BE2C (cell line): ENCODE data around the gene NPAS3.

Source experiments
- DNase-seq: peaks from one replicate; pipeline ENCODE4 v3.0.0-alpha.2; 2020
- H3K27me3 ChIP-seq: fragments of 250-450 bp; sonication (Bioruptor Pico); 2 replicates; pipeline ENCODE4 v1.5.1; 2020; ENCODE audit warnings: mild to moderate bottlenecking
- H3K36me3 ChIP-seq: fragments of 250-450 bp; sonication (Bioruptor Pico); 2 replicates; pipeline ENCODE4 v1.5.1; 2020; ENCODE audit warnings: mild to moderate bottlenecking
- H3K4me1 ChIP-seq: fragments of 250-450 bp; sonication (Bioruptor Pico); 2 replicates; pipeline ENCODE4 v1.5.1; 2020
- H3K4me3 ChIP-seq: 2 replicates; pipeline ENCODE4 v1.5.1; 2011; ENCODE audit warnings: low read depth, low read length
- H3K9me3 ChIP-seq: fragments of 250-450 bp; sonication (Bioruptor Pico); 2 replicates; pipeline ENCODE4 v1.5.1; 2020
- CTCF ChIP-seq: IDR thresholded peaks from 2 replicates; pipeline ENCODE4 v1.5.1; 2012; ENCODE audit warnings: mild to moderate bottlenecking, low read depth, low read length

The NPAS3 gene

GRCh38 chr14:33586806-33587205 lies 648.1 kb downstream of the NPAS3 start:
- no peaks in the 10 kb centered on the region for H3K36me3 ChIP-seq
- DNase-seq = no peak
- H3K4me3 ChIP-seq = no peak overlapping the region
- H3K27me3 ChIP-seq = no peaks in the 10 kb centered on the region
- no peaks in the 10 kb centered on the region; the same call in 1 of the 2 replicates for H3K4me1 ChIP-seq
- TF ChIP-seq CTCF = no peak
- no peaks in the 10 kb centered on the region for H3K9me3 ChIP-seq

- Histone ChIP-seq H3K4me1 (no peaks in the 10 kb centered on the region; the same call in 1 of the 2 replicates), H3K9me3 (no peaks in the 10 kb centered on the region), H3K27me3 (no peaks in the 10 kb centered on the region), H3K4me3 (no peak overlapping the region), H3K36me3 (no peaks in the 10 kb centered on the region)
- DNase-seq = no peak
- no peak for TF ChIP-seq CTCF
These were observed 649.1 kb downstream of the NPAS3 start for GRCh38 chr14:33587791-33588190.

DNA sequence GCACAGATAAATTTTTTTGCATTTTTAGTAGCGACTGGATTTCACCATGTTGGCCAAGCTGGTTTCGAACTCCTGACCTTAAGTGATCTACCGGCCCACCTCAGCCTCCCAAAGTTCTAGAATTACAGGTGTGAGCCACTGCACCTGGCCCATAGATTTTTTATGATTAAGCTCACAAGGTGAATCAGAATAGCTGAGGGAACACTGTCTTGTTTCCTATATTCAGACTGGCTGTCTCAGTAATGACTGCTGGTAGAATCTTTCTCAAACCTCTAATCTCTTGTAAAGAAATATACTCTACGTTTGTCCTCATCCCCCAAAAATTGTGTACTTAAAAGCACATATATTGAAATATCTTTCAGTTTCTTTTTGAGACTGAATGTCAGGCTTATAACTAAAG lies 650.1 kb downstream of the NPAS3 start:
- Histone ChIP-seq H3K36me3 (no peaks in the 10 kb centered on the region), H3K4me3 (no peak overlapping the region), H3K27me3 (no peaks in the 10 kb centered on the region), H3K4me1 (no peaks in the 10 kb centered on the region; the same call in 1 of the 2 replicates), H3K9me3 (no peaks in the 10 kb centered on the region)
- TF ChIP-seq CTCF = no peak
- DNase-seq = no peak

DNA sequence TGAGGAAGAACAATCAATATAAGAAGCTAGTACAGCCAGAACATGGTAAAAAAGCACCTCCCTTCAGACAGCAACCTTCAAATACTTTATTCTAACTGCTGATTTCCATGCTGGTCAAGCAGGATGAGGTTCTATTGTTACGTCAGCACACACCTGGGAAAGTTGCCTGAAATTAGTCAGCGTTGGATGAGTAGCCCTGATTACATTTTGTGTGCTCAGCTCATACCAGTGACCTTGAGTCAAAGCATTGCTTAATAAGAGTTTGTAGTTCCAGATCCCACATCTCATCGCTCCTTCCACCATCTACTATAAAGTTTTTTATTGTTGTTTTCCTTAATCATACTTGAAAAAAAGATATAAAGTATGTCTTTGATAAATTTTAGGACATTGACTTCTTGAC lies 650.7 kb downstream of the NPAS3 start:
- TF ChIP-seq CTCF = no peak
- H3K36me3 ChIP-seq = no peaks in the 10 kb centered on the region
- DNase-seq = no peak
- H3K4me1 ChIP-seq = no peaks in the 10 kb centered on the region; the same call in 1 of the 2 replicates
- no peaks in the 10 kb centered on the region for H3K9me3 ChIP-seq
- H3K4me3 ChIP-seq = no peak overlapping the region
- no peaks in the 10 kb centered on the region for H3K27me3 ChIP-seq

GRCh38 chr14:33590891-33591630 lies 652.4 kb downstream of the NPAS3 start:
- no peak for TF ChIP-seq CTCF
- H3K4me3 ChIP-seq = no peak overlapping the region
- no peaks in the 10 kb centered on the region for H3K27me3 ChIP-seq
- H3K9me3 ChIP-seq = no peaks in the 10 kb centered on the region
- H3K4me1 ChIP-seq = peaks cover 2% of the 10 kb centered on the region; the same call in 1 of the 2 replicates
- no peak for DNase-seq
- H3K36me3 ChIP-seq = no peaks in the 10 kb centered on the region

DNA sequence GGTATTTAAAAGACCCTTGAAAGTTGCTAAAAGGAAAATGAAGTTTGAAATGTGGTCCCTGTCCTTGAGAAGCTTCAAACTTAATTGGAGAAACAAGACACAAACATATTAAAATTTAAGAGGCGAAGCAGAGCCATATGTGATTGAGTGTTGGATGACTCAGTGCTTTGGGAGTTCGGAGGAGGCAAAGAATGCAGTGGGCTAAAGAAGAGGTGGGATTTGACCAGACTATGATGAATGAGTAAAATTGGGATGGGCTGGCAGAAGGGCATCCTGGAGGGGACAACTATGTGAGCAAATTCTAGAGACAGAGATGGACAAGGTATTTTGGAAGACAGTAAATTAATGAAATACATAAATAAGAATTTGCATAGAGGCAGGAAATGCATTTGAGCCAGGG lies 653.6 kb downstream of the NPAS3 start:
- Histone ChIP-seq H3K27me3 (no peaks in the 10 kb centered on the region), H3K4me1 (peaks cover 6% of the 10 kb centered on the region; the same call in 1 of the 2 replicates), H3K4me3 (no peak overlapping the region), H3K36me3 (no peaks in the 10 kb centered on the region), H3K9me3 (no peaks in the 10 kb centered on the region)
- TF ChIP-seq CTCF = no peak
- DNase-seq = no peak
